ENCODE results near the gene FSD1L. TPM values are rescaled to one million over a fixed set of nuclear protein-coding genes. Genes with fewer than 3 reads are reported as not detected.

Gene FSD1L
- polyA plus RNA-seq, 1 of the 3 experiments (the other 2 are of a cell fraction): 0.76 TPM

GRCh38 chr9:105399117-105399516 is 48.7 kb upstream of the FSD1L start:
- Histone ChIP-seq H2AFZ (ENCODE audit: low read depth) (no peak overlapping the region), H3K9me3 (no peaks in the 10 kb centered on the region), H3K79me2 (ENCODE audit: insufficient read depth) (no peaks in the 10 kb centered on the region), H3F3A (replicated peaks; ENCODE audit: insufficient read depth) (no peaks in the 10 kb centered on the region), H3K4me3 (ENCODE audit: low read depth in 2 of 2, low read length in 1 of 2) (no peak overlapping the region), H3K27me3 (ENCODE audit: insufficient read depth) (no peaks in the 10 kb centered on the region), H3K4me1 (ENCODE audit: control insufficient read depth in 1 of 2, insufficient read depth in 2 of 2, low read depth in 1 of 2, low read length in 1 of 2) (peaks cover 0 to 3% of the 10 kb centered on the region in 2 experiments; a peak in 1 of 4 replicates), H3K4me2 (no peak overlapping the region), H3K36me3 (replicated peaks in 1 of 2; ENCODE audit: control insufficient read depth in 1 of 2, insufficient read depth in 2 of 2, low read length in 1 of 2) (no peaks in the 10 kb centered on the region), H3K27ac (ENCODE audit: low read depth in 2 of 2, low read length in 1 of 2) (no peak overlapping the region), H4K20me1 (ENCODE audit: insufficient read depth) (no peaks in the 10 kb centered on the region), H3K9me2 (no peaks in the 10 kb centered on the region), H3K9ac (no peak overlapping the region)
- no peak for DNase-seq
- ChIA-PET POLR2A (no interaction called here), CTCF (interaction anchor here (0.6 to 2.1 kb wide), 6 partner anchors 9 to 591 kb away, joined by 3 to 7 read pairs (median 4); no protein-coding TSS in a partner anchor)
- WGBS (ENCODE audit: low lambda C conversion rate): 96% methylated on average over 2 of the region's 2 CpGs
- TF ChIP-seq FOXJ3 (CRISPR knock-in tag; IDR thresholded peaks at IDR 0.05) (no peak), ELF1 (IDR thresholded peaks at IDR 0.05) (no peak), REST (IDR thresholded peaks at IDR 0.05; ENCODE audit: low read depth, low read length) (no peak), GATA2 (CRISPR knock-in tag; IDR thresholded peaks at IDR 0.05) (no peak), POLR2AphosphoS5 (IDR thresholded peaks at IDR 0.05; ENCODE audit: low read depth, low read length) (no peak), USF1 (IDR thresholded peaks at IDR 0.05; ENCODE audit: borderline replicate concordance, low read depth) (no peak), RFX5 (IDR thresholded peaks at IDR 0.05; ENCODE audit: low read length) (no peak), RCOR1 (IDR thresholded peaks at IDR 0.05; ENCODE audit: low read length) (no peak), TAF1 (IDR thresholded peaks at IDR 0.05; ENCODE audit: borderline replicate concordance, low read depth, low read length) (no peak), IRF3 (IDR thresholded peaks at IDR 0.05; ENCODE audit: low read depth, low read length) (no peak), MXI1 (IDR thresholded peaks at IDR 0.05; ENCODE audit: low read depth, low read length) (no peak), NFIC (IDR thresholded peaks at IDR 0.05; ENCODE audit: borderline replicate concordance) (no peak), EP300 (IDR thresholded peaks at IDR 0.05; ENCODE audit: borderline replicate concordance in 1 of 2, low read depth in 1 of 2, low read length in 1 of 2) (no peak), MEF2A (IDR thresholded peaks at IDR 0.05; ENCODE audit: borderline replicate concordance, low read depth) (no peak), NRF1 (IDR thresholded peaks at IDR 0.05; ENCODE audit: low read depth, low read length) (no peak)
- TF ChIP-seq, protein P1, sequence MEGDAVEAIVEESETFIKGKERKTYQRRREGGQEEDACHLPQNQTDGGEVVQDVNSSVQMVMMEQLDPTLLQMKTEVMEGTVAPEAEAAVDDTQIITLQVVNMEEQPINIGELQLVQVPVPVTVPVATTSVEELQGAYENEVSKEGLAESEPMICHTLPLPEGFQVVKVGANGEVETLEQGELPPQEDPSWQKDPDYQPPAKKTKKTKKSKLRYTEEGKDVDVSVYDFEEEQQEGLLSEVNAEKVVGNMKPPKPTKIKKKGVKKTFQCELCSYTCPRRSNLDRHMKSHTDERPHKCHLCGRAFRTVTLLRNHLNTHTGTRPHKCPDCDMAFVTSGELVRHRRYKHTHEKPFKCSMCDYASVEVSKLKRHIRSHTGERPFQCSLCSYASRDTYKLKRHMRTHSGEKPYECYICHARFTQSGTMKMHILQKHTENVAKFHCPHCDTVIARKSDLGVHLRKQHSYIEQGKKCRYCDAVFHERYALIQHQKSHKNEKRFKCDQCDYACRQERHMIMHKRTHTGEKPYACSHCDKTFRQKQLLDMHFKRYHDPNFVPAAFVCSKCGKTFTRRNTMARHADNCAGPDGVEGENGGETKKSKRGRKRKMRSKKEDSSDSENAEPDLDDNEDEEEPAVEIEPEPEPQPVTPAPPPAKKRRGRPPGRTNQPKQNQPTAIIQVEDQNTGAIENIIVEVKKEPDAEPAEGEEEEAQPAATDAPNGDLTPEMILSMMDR (IDR thresholded peaks at IDR 0.05): no peak
- TF ChIP-seq, protein P2, sequence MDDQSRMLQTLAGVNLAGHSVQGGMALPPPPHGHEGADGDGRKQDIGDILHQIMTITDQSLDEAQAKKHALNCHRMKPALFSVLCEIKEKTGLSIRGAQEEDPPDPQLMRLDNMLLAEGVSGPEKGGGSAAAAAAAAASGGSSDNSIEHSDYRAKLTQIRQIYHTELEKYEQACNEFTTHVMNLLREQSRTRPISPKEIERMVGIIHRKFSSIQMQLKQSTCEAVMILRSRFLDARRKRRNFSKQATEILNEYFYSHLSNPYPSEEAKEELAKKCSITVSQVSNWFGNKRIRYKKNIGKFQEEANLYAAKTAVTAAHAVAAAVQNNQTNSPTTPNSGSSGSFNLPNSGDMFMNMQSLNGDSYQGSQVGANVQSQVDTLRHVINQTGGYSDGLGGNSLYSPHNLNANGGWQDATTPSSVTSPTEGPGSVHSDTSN (IDR thresholded peaks at IDR 0.05): no peak
- TF ChIP-seq, protein P3, sequence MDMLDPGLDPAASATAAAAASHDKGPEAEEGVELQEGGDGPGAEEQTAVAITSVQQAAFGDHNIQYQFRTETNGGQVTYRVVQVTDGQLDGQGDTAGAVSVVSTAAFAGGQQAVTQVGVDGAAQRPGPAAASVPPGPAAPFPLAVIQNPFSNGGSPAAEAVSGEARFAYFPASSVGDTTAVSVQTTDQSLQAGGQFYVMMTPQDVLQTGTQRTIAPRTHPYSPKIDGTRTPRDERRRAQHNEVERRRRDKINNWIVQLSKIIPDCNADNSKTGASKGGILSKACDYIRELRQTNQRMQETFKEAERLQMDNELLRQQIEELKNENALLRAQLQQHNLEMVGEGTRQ (IDR thresholded peaks at IDR 0.05; ENCODE audit: borderline replicate concordance, low read depth, low read length): no peak
- TF ChIP-seq, protein P4, sequence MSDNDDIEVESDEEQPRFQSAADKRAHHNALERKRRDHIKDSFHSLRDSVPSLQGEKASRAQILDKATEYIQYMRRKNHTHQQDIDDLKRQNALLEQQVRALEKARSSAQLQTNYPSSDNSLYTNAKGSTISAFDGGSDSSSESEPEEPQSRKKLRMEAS (IDR thresholded peaks at IDR 0.05; ENCODE audit: low read depth): no peak

Data from SK-N-SH (cell line).